A204.1 (cell line): ENCODE measurements around the gene CFAP210.
A peak's percentile ranks its signal among the peaks of the same experiment; 100 is the strongest.

Experiments used
- FAIRE-seq: peaks from 2 replicates; lab custom pipeline; 2012; peaks lifted over from hg19 to GRCh38; lab: Jason Lieb, UNC

CFAP210 gene, protein sequence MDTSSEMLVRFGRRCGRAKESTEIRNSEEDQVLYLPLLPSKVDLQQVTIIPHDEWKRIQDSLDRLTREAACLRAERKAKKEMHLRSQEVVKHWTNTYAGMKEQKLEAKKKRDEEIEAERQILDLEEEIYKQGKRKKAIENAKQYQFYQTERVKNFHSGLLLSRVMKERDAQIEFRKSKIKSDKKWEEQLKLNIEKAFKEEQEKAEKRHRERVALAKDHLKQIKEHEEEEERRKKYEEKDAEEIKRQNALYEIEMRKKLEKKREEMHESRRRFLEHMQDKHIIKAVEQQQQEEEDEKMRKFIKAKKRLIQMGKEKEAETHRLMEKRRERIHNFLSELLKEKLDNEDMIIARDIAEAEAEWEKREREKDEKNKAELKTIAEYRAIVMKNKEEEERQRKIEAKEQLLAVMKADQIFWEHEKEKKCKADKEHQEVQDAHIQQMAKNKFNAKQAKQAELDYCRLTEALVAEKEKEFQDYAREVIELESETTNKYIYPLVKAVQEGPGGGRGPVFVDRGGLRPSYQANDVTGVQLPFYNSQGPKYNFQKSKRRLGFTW

DNA sequence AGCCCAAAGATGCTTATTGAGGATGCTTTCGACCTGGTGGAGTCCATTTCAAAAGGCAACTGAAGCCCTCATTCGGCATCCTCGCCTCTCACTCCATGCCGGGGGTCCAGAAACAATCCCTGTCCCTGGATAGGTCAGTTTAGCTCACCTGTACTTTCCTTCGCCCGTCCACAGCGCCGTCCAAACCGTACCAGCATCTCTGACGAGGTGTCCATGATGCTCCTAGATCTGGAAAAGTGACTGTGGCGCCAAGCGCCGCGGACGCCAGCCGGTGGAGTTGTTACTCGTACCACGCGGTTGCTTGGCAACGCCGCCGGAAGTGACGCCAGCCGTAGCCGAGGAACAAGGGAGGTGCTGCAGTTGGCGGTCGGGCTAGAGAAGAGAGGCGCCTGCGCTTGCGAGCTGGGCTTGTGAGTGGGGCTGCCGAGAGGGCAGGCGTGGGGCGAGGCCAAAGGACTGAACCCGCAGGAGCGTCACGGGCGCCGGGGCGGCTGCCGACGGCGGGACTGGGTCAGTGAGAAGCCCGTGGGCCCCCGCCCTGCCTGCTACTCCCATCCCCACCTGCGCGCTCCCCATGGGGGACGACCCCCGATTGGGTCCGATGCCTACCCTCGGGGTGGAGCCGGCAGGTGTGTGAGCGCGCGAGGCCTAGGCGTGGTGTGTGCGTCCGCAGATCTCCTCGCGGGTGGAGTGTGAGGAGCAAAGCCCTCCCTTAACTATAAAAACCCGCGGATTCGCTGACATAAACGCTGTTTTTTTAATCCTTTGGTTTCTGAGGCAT lies at the start of gene CFAP210, which contains the start of gene PHOSPHO2:
CFAP210 (minus strand) TSS at position 293 of the 781 bp plus-strand sequence; CDS start at position 215, 78 bp downstream.
PHOSPHO2 (plus strand) TSS at position 357 of the 781 bp plus-strand sequence. CDS start 6,503 bp downstream, outside the sequence.
- peak; percentile 94 for FAIRE-seq

DNA sequence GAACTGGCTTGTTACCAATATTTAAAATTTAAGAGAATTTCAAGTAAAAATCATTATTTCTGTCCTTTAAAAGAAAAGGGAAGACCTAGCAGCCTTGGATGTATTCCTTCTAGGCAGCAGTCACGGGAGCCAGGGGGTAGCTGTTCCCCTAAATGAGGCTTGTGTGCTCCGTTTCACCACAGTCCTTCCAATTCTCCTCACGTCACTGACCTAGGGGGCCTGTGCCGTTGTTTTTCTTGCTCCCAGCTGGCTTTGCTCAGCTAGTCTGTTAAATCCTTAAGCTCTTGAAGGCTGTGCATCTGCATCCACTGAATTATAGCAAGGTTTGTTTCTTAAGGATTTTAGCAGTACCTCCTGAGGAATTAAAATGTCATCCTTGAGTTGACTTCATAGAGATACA lies 49.3 kb upstream of the CFAP210 start:
- FAIRE-seq: no peak

DNA sequence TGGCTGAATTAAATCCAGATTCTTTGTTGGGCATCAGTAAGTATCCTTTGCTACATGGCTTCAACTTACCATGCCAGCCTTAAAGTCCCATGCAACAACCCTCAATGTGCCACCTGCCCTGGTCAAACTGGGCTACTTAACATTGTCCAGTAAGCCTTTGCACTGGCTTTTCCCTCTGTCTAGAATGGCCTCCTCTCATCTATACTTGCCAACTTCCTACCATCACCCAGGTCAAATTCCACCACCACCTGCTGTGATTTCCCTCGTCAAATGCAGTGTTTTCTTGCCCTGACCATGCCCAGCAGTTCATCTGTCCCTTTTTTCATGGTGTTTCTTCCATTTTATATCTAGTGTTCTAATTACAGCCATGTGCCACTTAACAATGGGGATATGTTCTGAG lies 45.1 kb upstream of the CFAP210 start:
- FAIRE-seq: no peak

DNA sequence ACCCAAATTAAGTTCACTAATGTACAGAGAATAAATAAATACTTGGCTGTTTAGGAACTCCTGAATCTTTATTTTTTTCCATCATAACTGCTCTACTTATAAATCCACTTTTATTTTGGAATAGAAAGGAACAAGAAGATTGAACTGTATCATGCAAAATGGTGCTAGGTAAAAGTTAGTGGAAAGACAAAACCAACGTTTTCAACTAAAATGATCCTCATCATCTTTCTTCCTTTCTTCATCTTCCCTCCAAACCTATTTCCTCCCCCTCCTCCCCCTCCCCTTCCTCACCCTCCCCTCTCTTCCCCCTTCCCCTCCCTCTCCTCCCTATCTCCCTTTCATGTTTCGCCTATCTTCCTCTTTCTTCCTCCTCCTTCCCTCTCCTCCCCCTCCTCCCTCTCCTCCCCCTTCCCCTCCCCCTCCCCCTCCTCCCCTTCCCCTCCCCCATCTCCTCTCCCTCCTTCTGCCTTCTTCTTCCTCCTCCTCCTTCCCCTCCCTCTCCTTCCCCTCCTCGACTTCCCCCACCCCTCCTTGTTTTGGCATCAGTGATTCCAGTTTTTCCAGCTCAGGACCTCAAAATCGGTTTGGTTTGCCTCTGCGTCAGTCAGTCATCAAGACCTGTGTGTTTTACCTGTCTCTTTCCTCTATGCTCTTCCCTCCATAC lies 44.5 kb upstream of the CFAP210 start:
- FAIRE-seq: no peak

DNA sequence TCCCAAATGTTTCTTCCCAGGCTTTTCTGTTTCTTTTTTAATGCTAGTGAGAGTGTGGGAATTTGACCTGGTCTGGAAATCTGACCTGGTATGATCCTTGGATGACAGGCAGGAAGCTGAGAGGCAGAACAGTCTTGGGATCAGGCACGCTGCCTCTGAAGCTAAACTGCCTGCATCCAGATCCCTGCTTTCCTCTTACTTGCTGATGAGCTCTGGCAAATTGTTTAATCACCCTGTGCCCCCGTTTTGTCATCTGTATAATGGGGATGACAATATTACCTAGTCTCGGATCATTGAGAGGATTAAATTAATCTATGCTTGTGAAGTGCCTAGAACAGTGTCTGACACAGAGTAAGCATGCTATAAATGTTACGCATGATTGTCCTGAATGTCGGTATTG lies 42.7 kb upstream of the CFAP210 start:
- FAIRE-seq: no peak

DNA sequence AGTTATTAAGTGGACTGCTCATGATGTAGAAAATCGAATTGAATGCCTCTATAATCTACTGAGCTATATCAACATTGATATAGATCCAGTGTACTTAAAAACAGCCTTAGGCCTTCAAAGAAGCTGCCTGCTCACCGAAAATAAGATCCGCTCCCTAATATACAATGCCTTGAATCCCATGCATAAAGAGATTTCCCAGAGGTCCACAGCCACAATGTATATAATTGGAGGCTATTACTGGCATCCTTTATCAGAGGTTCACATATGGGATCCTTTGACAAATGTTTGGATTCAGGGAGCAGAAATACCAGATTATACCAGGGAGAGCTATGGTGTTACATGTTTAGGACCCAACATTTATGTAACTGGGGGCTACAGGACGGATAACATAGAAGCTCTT lies 41.4 kb upstream of the CFAP210 start:
- FAIRE-seq: no peak

DNA sequence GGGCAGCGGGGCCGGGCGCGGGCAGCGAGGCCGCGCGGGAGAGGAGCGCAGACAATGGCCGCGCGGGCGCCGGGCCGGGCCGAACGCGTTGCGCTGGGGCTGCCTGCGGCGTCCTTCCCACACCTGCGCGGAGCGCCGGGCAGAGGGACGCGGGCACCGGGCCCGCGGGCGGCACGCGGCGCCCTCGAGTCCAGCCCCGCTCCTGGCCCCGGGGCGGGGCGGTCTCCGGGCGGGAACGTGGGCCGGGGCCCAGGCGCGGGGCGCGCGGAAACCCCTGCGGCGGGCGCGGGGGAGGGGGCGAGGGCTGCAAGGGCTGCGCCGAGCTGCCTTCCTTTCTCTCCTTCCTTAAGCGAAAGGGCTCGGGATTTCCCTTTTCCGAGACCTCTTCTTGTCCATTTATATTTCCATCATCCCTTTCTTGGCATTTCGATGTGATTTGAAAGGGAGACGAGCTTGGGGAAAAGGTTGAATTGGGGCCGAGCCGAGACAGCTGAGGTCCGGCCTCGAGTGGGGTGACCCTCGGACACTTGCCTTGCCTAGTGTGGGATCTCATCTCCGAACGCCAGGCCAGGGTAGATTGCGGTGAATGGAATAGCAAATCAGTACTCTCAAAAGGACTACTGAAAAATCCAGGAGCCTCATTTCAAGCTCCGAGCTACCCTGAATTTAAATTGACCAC lies 40.1 kb upstream of the CFAP210 start:
- FAIRE-seq: no peak

DNA sequence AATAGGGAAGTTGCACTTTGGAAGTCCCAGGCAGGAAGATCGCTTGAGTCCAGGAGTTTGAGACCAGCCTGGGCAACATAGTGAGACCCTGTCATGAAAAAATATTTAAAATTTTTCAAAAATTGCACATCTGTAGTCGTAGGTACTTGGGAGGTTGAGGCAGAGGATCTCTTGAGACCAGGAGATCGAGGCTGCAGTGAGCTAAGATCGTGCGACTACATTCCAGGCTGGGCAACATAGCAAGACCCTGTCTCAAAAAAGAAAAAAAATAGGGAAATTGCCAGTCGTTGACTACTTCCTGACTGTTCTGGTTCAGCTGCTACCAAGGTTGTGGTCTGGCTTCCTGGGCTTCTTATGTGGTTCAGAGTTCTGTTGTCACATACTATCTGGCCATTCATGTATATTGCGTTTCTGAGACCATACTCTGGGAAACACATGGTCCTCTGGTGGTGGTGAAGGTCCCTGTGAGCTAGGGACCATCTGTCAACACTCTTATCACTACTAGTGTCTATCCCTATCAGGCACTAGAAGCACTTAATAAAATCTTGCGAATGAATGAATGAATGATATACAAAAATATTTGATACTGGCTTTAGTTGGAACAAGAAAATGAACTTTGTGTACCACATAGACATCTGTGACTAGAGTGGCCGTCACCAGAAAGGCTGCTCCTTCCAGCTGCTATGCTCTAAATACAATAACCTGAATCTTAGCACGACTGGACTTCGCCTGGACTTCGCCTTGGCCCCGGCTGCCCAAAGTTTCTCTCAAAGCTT lies 38.6 kb upstream of the CFAP210 start:
- FAIRE-seq: no peak

DNA sequence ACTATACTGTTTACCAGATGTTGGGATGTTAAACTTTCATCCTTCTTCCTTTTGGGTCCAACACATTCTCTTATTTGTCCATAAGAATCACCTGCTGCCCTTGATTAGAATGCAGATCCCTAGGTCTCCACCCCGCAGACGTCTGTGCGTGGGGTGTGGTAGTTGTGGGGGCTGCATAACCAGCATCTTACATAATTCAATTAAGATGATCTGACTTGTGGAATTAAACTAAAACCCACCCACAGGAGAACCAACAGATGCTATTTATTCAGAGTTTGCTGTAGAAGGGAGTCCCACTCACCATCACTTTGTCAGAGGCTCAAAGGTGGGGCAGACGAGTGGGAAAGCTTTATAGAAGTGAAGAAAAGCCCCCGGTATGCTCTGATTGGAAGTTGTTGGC lies 37.9 kb upstream of the CFAP210 start:
- no peak for FAIRE-seq

DNA sequence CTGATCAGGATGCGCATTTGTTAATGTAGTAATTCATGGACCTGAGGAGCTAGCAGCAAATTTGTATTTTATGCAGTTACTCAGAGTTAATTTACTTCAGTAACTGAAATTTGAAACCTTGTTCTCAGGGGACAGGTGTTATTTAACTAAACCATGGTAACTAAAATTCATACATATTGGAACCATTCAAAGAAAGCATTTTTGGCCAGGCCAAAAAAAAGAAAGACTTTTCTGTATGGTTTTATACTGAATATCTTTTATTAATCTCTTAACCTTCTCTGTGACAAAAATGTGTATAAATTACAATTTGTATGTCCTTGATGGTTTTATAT lies 35.0 kb upstream of the CFAP210 start:
- no peak for FAIRE-seq

DNA sequence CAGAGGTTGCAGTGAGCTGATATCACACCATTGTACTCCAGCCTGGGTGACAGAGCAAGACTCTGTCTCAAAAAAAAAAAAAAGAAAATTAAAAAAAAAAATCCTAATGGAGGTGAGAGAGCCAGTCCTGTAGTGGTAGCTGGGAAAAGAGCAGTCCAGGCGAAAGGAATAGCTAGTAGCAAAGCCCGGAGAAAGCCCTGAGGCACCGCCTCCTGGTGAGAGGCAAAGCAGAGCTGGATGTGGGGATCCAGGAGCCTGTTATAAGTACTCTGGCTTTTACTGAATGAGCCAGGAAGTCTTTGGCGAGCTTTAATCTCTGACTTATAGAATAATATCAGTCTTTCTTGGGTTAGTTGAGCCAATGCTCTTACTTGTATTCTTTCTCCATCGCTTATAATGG lies 32.9 kb upstream of the CFAP210 start:
- FAIRE-seq: no peak

DNA sequence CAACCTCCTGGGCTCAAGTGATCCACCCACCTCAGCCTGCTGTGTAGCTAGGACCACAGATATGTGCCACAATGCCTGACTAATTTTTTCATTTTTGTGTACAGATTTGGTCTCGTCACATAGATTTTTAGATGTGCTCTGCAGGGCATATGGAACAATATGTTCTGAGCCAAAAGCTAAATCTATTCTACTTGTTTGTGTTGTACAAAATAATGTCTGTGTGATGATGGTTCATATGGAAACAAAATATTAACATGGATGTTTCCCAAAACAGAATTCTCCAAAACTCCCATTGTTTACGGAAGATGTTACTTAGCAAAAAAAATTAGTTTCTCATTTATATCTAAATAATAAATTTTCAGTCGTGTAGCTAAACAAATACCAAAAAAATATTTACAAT lies 26.8 kb upstream of the CFAP210 start:
- no peak for FAIRE-seq

DNA sequence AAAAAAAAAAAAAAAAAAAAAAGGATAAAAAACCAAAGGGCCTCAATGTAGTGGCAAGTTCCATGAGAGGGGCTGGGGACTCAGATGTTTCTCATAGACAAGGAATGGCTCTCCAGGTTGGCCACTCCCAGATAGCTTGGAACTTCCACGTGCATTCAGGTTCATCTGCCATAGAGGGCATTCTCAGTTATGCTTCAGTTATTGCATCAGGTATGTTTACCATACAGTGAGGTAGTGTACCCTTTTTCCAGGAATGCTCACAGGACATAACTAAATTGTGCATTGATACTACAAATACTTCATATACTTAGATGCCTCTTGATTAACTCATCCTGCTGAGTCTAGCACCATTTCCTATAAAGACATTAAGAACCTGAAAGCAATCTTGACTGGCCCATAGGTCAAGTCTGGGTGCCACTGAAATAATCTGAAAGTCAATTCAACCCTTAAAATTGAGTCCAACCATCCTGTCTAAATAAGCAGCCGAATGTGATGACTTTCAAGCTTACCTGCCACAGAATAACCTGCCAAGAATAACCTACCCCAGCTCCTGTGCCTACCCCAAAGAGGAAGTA lies 24.8 kb upstream of the CFAP210 start:
- no peak for FAIRE-seq

DNA sequence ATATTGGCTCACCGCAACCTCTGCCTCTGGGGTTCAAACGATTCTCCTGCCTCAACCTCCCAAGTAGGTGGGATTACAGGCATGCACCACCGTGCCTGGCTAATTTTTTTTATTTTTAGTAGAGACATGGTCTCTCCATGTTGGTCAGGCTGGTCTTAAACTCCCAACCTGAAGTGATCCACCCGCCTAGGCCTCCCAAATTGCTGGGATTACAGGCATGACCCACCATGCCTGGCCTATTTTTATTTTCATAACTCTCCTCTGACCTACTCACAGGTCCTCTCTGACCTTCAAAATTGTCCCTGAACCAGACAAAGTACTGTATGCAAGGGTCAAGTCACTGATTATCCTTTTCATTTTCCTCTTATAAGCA lies 23.5 kb upstream of the CFAP210 start:
- no peak for FAIRE-seq

DNA sequence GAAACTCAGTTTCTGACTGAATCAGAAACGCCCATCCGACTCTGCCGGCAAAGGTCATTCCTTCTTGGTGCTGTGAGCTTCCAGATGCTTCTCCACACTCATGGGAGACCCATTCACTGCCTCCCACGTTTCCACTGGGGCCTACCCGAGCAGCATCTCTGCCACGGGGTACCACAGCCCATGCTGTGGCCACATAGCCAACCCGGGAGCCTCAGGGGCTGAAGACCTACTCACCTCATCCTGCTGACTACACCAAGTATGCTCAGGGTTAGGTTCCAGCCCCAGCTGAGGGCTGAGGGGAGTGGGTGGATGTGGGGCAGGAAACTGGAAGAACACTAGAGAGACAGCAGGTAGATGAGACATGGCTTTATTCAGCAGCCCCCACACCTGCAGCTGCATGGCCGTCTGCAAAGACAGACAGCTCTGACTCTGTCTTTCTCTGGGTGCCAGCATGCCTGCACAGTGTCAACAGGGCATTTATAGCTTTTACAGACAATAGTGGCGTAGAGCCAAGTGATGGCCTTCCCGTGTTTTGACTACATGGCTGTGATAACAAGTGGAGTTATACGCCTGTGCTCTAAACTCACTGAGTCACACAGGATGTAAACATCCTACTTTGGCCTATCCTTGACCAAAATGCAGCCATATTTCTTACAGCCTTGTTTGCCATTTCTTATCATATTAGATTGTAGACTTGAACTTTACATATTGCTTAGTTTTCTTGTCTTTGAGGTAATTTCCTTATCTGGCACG lies 22.9 kb upstream of the CFAP210 start:
- FAIRE-seq: no peak

DNA sequence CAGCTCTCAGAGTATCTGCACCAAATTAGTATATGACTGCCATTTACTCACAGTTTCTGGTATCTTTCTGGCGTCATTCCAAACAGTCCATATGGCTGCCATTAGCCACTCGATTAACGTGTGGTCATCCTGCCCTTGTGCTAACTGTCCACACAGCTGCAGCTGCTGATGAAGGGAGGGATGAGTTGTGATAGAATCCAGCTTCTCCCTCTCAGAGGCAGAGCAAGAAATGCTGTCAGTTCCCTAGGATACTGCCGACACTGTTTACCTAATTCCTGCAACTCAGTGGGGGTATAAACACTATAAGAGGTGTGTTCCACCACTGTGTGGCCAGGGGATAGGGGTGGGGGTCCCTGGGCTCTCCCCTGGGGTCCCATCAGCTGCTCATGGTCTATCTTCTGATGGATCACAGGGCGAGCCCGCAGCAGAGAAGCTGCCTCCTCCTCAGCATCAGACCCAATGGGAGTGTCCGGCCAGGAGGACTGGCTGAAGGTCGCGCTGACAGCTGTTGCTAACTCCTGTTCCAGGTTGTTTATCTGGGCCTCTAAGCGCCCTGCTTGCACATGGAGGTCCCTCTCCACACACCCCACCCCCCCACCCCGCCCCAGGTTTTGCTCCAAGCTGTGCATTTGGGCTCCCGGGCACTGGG lies 22.2 kb upstream of the CFAP210 start:
- FAIRE-seq: no peak

DNA sequence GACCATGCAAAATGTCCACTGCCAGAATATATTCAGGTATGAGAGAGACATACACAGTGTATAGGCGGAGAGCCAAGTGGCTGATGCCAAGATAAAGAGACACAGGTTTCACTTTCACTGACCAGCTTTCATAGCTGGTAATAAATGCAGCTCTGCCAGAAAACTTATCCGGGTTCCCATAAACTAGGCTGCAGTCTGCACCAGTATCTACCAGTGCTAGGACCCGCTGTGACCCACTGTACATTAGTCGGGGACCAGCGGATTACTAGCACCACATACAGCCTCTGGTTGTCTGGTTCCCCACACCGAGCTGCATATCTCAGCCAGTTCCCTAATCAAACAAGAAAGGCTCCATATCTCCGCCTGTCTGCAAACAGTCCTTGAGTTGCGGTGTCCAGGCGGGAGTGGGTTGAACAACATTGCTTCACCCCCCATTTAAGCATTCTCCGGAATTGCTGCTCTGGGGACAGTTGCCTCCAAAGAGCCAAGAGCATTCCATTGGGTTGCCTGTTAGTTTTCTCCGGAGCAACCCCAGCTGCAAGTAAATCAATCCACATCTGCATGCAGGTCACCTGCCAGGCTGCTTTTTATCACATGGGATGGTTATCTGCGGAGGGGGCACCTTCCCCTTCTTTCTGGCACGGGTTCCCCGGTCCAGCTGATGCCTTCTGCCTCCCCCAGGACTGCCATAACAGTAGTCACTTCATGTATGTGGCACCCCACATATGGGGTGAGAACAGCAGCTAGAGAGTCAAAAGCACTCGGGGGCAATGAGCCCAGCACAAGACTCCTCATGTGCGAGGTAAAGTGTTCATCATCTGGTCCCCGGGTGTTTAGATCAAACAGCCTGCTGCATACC lies 21.4 kb upstream of the CFAP210 start:
- no peak for FAIRE-seq

DNA sequence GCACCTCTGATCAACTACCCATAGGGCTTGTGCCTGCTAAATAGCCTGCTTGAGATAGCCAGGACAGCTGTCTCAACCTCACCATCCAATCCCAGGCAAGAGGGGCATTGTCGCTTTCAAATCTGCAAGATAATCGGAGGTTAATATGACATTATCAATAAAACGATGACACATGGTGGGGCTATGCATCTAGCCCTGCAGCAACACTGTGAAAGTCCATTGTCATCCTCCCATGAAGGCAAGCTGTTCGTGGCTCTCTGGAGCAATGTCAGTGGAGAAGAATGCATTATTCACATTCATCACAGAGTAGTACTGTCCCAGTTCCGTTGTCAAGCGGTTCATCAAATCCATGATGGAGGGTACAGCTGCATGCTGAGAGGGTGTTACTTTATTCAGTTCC lies 20.5 kb upstream of the CFAP210 start:
- FAIRE-seq: no peak

DNA sequence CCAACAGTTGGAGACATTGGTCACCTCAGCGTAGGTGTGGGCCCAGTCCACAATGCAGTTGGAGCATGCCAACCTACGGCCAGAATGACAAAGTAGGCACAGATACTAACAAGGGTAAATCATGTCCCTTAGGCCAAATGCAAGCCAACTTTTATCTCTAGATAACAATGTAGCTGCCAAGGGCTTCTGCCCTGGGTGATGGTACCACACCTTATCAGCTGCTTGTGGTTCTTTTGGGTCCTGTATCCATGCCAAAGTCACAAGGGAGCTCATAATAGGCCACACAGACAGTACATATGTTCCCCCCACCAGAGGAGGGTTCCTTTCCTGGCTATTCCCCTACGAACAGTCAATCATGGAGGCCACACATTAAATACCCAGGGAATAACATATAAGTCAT lies 19.1 kb upstream of the CFAP210 start:
- no peak for FAIRE-seq
